NCI-H2196 (cell line): ENCODE measurements around the gene POMT1.

Experiments used
- DNase-seq: peaks from one replicate; lab custom pipeline; 2025; ENCODE audit not compliant: unreplicated experiment; lab: John Stamatoyannopoulos, UW

POMT1 gene

GRCh38 chr9:131476777-131477345, 25.9 kb upstream of the POMT1 start:
- no peak for DNase-seq

GRCh38 chr9:131477367-131477766, 25.4 kb upstream of the POMT1 start:
- DNase-seq: no peak

- no peak for DNase-seq
Measured at GRCh38 chr9:131477816-131478419, 24.8 kb upstream of the POMT1 start.

- peak; percentile 43 for DNase-seq
Measured at GRCh38 chr9:131478421-131478868, 24.3 kb upstream of the POMT1 start.

- no peak for DNase-seq
Measured at GRCh38 chr9:131478911-131479310, 23.8 kb upstream of the POMT1 start.

- DNase-seq: no peak
Measured at GRCh38 chr9:131480258-131480657, 22.5 kb upstream of the POMT1 start.

- no peak for DNase-seq
Measured at GRCh38 chr9:131481441-131482342, 21.0 kb upstream of the POMT1 start.

GRCh38 chr9:131482343-131483006, 20.2 kb upstream of the POMT1 start:
- no peak for DNase-seq

GRCh38 chr9:131483319-131484050, 19.2 kb upstream of the POMT1 start:
- no peak for DNase-seq

- no peak for DNase-seq
Measured at GRCh38 chr9:131484051-131484445, 18.7 kb upstream of the POMT1 start.

GRCh38 chr9:131484560-131485185, 18.0 kb upstream of the POMT1 start:
- DNase-seq: no peak

- DNase-seq: no peak
Measured at GRCh38 chr9:131485206-131485605, 17.5 kb upstream of the POMT1 start.

- DNase-seq: peak; percentile 39
Measured at GRCh38 chr9:131485728-131486422, 16.8 kb upstream of the POMT1 start.

- no peak for DNase-seq
Measured at GRCh38 chr9:131487001-131487400, 15.7 kb upstream of the POMT1 start.

- DNase-seq: no peak
Measured at GRCh38 chr9:131487621-131488031, 15.1 kb upstream of the POMT1 start.

GRCh38 chr9:131490514-131490913, 12.2 kb upstream of the POMT1 start:
- no peak for DNase-seq

- DNase-seq: no peak
Measured at GRCh38 chr9:131491001-131491710, 11.6 kb upstream of the POMT1 start.

- no peak for DNase-seq
Measured at GRCh38 chr9:131492070-131492469, 10.6 kb upstream of the POMT1 start.

GRCh38 chr9:131494296-131494870, 8.3 kb upstream of the POMT1 start:
- DNase-seq: no peak
